Measurements from ENCODE around the gene WDR90. TPM values are rescaled to one million over a fixed set of nuclear protein-coding genes. Genes with fewer than 3 reads are reported as not detected.
"Not testable (repeated sequence)": the region's sequence is repeated elsewhere in the genome, so short reads cannot be mapped to it uniquely, and the experiment has no call there.

WDR90 gene
- polyA plus RNA-seq, 3 donors = 44.3 to 67.4 (median 52.0) TPM

GRCh38 chr16:684961-685696 lies 36.0 kb downstream of the WDR90 start:
- no peak for DNase-seq

DNA sequence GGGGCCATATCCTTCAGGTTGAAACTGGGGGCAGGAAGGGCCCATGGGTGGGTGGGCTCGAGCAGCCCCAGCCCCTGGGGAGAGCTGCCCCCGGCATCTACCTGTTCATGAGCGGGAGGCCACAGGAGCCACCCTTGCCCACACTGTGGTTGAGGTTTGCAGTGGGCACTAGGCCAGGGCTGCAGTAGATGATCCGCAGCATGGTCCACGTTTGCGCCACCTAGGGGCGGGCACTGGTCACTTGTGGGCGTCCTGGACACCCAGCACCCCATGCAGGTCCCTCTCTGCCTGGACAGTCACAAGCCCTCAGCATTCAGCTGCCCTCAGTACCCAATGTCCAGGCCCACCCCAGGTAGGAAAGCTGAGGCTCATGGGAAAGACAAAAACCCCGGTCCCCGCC lies 36.8 kb downstream of the WDR90 start:
- no peak for DNase-seq

GRCh38 chr16:686459-687260 lies 37.5 kb downstream of the WDR90 start:
- DNase-seq = no peak

- DNase-seq = no peak
Observed at GRCh38 chr16:687499-687898, 38.3 kb downstream of the WDR90 start.

DNA sequence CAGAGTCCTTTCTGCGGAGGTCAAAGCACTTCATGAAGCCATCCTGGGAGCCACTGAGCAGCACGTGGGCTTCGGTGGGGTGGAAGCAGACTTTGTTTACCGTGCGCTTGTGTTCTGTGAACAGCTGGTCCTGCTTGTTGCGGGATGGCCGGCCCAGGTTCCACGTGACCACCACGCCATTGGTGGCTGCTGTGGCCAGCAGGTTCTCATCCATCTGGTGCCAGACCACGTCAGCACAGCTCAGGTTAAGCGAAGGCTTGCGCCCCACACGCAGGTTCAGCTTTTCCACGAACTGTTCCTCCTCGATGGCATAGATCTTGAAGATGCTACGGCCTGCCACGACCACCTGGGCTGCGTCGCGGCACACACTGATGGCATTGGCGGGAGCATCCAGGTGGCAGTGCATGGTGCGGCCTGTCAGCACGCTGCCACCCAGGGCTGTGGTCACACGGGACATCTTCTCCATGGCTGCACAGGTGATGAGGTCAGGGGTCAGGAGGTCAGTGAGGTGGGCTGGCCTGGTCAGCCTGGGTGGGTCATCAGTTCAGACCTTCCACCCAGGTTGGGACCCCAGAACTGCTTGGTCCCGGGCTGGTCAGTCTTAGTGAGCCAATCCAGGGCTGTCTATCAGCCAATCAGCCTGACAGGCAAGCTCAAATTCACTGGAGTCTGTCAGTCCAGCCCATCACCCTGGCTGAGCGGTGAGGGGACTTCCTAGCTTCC lies 40.2 kb downstream of the WDR90 start:
- no peak for DNase-seq

DNA sequence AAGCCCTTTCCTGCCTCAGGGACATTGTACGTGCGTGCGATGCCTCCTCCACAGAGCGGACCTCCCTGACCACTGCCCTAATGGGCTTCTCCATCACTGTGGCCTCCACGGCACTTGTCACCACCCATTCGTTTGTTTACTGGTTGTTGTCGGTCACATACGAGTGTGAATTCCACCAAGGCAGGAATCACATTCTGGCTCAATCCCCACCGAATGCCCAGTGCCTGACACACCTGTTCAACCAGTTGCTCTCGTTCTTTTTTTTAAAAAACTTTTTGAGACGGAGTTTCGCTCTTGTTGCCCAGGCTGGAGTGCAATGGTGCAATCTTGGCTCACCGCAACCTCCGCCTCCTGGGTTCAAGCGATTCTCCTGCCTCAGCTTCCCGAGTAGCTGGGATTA lies 42.1 kb downstream of the WDR90 start:
- DNase-seq = not testable (repeated sequence)

- DNase-seq = no peak
Observed at GRCh38 chr16:692356-693108, 43.4 kb downstream of the WDR90 start.

- DNase-seq = no peak
Observed at GRCh38 chr16:693364-693763, 44.2 kb downstream of the WDR90 start.

GRCh38 chr16:693766-694165 lies 44.6 kb downstream of the WDR90 start:
- DNase-seq = no peak

- no peak for DNase-seq
Observed at GRCh38 chr16:694187-694862, 45.2 kb downstream of the WDR90 start.

DNA sequence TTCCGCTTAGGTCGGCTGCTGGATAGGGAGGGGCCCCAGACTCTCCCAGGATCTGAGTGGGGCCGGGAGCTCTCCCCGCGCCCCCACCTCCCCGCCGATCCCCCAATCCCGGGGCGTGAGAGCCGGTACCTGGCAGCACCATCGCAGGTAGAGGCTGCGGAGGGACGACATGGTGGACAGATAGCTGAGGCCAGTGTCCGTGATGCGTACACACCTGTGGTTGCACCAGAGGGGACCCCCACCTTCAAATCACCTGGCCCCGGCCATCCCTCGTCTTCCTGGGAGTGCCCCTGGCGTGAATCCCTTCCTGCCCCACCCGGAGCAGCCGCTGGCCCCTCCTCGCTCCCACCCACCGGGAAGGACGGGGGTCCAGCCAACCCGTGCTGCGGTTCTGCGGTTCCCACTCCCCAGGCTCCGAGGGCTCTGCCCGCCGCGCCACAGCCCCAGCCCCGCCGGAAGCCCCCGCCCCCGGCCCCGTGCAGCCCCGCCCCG lies 45.7 kb downstream of the WDR90 start:
- no peak for DNase-seq

DNA sequence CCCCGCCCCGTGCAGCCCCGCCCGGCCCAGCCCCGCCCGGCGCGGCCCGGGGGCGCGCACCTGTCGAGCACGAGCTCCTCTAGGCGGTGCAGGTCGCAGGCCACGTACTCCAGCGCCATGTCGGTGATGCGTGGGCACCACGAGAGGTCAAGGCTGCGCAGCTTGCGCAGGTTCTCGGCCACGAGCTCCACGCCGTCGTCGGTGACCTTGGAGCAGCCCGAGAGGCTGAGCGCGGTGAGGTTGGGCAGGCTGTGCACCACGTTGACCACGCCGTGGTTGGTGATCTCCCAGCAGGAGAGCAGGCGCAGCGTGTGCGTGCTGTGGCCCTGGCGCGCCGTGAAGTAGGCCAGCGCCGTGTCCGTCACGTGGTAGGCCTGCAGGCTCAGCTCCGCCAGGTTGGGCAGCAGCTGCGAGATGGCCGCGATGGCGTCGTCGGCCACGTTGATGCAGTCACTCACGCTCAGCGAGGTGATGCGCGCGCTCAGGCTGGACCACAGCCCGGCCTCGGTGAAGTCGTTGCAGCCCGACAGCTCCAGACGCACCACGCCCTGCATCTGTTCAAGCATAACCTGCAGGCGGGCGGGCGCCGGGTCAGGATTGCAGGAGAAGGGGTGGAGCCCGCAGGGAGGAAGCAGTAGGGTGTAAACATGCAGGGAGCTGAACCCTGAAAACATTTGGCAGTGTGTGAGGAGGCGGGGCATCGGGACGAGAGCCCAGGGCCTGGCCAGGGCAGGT lies 46.4 kb downstream of the WDR90 start:
- DNase-seq = no peak

DNA sequence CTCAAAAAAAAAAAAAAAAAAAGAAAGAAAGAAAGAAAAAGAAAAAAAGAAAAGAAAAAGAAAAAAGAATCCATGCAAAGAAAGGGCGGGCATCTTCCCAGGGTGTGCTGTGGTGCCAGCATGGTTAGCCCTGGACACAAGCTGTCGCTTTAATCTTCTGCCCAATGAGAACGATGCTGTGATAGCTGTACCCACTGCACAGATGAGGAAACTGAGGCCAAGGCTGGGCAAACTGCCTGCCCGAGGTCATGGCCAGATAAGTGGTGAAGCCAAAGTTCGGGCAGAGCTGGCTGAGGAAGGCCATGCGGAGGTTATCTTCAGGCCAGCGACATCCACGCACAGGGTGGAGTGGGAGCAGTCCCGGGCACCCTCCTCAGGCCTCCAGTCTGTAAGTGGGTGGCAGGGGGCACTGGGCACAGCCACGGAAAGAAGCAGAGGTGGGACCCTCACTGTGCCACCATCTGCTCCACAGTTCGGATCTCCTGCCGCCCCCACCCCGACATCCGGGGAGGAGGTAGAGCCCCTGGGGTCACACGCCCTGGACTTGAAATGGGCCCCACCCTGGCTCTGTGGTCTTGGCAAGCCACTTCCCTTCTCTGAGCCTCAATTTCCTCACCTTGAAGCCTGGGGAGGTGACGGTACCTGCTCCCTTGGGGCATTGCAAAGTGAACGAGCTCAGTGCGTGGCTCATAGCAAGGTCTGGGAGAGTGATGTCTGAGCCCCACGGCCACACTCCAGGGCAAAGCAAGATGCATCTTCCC lies 49.9 kb downstream of the WDR90 start:
- no peak for DNase-seq

DNA sequence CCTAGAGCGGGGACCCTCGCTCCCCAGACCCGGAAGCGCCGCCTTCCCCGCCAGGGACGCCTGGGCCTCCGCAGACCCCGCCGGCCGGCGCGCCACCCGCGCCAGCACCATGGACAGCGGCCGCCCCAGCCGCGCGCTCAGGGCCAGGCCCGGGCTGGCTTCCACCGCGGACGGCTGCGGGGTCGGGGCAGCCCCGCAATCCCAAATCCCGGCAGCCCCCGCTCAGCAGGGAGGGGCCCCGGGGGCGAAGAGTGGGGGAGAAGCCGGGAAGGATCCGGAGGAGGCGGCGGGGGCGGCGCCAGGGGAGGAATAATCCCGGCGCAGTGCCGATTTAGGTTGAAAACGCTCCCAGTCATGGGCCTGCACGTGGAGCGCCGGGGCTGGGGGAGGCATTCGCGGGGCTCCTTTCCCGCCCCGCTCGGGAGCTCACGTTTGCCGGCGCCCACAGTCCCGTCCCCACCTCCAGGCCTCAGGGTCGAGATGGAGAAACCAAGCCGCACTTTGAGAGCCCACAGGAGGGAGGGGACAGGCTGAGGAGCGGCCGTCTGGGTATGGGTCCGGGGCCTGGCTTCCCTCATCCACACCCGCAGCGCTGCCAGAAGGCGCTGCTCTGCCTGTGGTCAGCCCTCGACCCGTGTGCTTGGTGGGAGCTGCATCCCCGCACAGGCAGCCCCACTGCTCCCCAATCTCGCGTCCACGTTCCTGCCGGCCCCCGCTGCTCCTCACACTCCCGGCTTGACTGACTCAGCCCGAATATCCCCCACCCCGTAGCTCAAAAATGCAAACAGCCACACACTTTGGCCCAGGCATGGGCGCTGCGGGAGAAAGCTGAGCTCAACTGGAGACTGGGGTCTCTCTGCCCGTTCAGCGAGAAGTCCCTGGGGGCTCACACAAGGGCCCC lies 51.8 kb downstream of the WDR90 start:
- no peak for DNase-seq

- no peak for DNase-seq
Observed at GRCh38 chr16:702341-702740, 53.2 kb downstream of the WDR90 start.

DNA sequence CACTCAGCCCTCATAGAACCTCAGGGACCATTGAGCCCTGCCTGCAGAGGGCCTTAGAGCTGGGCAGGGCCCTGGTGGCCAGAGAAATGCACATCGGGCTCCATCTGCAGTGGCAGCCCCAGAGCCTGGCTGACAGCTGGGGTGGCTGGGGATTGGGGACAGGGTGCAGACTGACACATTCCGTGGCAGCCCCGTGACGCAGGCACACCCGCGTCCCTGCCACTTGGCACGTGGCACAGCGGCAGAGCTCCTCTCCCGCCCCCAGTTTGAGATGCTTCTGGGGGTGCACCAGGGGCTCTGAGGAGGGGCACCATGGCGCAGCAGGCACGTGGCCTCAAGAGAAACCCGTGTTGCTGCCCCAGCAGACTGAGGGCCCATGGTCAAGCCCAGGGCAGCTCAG lies 54.2 kb downstream of the WDR90 start:
- DNase-seq = no peak

- DNase-seq = no peak
Observed at GRCh38 chr16:704047-704446, 54.9 kb downstream of the WDR90 start.

DNA sequence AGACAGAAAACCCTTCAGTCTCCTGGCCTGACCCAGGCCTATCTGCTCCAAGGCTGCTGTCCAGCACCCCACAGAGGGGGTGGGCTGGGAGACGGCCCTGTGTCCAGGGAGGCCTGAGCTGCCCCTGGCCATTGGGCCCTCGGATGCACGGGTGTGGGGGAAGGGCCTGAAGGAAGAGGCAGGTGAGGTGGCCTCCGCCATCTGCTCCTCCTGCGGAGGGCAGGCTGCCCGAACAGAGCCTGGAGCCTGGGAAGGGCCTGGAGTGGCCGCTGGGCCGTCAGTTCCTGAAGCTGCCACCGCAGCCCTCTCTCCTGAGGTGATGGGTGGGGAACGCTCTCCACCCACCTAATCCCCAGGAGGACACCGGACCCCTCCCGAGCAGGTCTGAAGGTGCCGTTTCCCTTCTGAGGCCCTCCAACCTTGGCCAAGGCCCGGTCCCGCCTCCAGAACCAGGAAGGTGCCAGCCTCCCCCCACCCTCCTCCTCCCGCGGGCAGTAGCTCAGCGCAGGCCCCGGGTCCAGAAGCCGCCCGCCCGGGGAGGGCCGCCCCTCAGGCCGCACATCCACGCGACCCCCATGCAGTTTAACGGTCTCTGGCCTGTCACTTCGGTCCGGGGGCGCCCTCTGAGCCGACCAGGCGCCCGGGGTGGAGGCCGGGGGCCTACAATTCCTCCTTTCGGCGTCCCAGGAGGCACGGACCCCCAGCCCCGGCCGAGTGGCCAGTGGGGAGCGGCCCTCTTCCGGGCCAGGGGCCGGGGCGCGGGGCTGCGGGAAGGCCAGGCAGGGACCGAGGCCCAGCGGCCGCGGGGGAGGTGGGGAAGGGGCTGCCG lies 55.6 kb downstream of the WDR90 start:
- DNase-seq = no peak
